ENCODE measurements around the gene TRAIP.
A peak's percentile ranks its signal among the peaks of the same experiment; 100 is the strongest.
"Not testable (repeated sequence)": the region's sequence is repeated elsewhere in the genome, so short reads cannot be mapped to it uniquely, and the experiment has no call there.

TRAIP gene

GRCh38 chr3:49841126-49841696 lies 15.2 kb downstream of the TRAIP start:
- intact Hi-C loops (cut with DNase I), result loop anchor here (5.0 kb wide), 1 partner anchor 61 kb away; the partner anchor contains the start of gene MST1R
- peak in 2 of 10 donors; percentile 23 to 65 for DNase-seq

DNA sequence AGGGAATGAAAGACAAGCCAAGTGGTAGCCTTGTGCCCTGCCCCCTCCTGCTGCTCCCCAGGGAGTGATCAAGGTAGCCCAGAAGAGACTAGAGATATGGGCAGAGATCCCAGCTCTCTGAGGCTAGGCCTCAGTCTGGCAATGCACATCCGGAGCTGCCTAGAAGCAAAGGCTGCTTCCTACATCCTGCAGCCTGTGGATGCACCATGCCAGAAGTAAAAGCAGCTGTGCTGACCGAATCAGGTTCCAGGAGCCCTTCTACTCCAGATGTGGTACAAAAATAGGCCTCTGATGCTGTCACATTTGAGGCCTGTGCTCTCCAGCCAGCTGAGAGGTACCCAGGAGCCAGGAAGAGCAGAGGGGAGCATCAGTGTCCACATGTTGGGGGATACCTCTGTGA lies 16.0 kb downstream of the TRAIP start:
- peak in 2 of 10 donors; percentile 26 to 58 for DNase-seq
- intact Hi-C loops (cut with DNase I), result loop anchor here (5.0 kb wide), 1 partner anchor 62 kb away; the partner anchor contains the start of gene MST1R

GRCh38 chr3:49839193-49839809 lies 17.1 kb downstream of the TRAIP start:
- intact Hi-C loops (cut with DNase I), result loop anchor here (1.0 to 10.0 kb wide), 3 partner anchors 37 to 300 kb away; partner anchors contain the start of gene GMPPB
- peak; percentile 67 to 97 (median 84) for DNase-seq

DNA sequence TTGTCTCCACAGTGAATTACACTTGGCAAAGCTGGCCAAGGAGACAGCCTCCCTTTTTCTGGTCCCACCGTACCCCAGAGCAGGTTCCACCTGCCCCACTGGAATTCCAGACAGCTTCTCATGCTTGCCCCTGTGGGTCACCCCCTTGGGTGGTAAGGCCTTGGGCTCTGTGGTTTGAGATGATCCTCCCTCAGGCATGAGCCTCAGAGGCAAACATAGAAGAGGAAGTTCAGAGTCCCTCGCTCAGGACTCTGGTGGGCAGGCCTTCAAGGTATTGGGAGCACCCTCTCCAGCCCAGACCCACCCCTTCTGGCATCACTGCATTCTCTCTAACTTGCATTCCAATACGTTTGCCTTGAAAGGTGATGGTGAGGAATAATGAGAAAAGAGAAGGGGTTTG lies 25.0 kb downstream of the TRAIP start:
- intact Hi-C loops (cut with DNase I), result loop anchor here (10.0 kb wide), 1 partner anchor 107 kb away; the partner anchor contains the start of gene GMPPB
- peak in 1 of 10 donors; percentile 5 for DNase-seq

- peak in 1 of 10 donors; percentile 58 for DNase-seq
- intact Hi-C loops (cut with DNase I), result no loop called here
Measured at GRCh38 chr3:49826016-49826415, 30.3 kb downstream of the TRAIP start.

DNA sequence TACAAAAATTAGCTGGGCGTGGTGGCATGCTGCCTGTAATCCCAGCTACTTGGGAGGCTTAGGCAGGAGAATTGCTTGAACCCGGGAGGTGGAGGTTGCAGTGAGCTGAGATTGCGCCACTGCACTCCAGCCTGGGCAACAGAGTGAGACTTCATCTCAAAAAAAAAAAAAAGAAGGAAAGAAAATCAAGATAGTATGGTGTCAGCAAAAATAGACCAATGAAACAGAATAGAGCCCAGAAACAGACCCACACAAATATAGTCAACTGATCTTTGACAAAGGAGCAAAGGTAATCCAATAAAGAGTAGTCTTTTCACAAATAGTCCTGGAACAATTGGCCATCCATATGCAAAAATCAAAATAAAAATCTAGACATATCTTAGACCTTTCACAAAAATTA lies 33.2 kb downstream of the TRAIP start:
- DNase-seq; intact Hi-C loops (cut with DNase I): not testable (repeated sequence)

DNA sequence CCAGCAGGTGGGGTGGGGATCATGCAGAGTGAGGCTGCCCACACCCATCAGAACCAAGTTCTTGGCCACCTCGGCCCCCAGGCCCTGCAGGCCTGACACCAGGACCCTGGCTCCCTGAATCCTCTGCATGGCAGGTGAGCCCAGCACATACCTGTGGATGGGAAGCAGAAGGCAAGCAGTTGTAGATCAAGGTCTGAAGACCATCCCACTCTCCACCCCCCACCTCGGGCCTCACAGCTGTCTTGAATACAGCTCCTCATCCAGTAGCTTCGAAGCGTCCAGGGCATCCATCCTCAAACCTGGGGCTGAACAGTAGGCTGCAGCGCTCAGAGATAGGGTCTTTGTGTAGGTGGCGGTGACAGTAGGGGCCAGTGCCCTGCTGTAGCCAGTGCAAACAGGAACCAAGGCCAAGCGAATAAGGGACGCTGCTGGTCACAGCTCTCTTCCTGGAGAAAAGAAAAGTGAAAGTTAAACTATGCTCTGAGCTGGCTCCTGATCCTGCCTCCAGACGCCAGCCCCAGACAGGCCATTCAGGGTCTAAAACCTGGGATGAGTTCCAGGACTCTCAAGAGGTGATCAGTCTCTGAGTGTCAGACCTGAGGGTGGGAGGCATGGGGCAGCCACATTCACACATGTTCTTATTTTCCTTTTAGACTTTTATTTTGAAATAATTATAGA lies 42.7 kb downstream of the TRAIP start, which contains the start of gene UBA7:
Gene UBA7, minus strand, starts transcription at position 457 of the 678 bp plus-strand sequence. Its CDS starts 166 bp downstream, at position 291.
- intact Hi-C loops (cut with DNase I), result no loop called here
- no peak for DNase-seq

- intact Hi-C loops (cut with DNase I), result no loop called here
- DNase-seq, result no peak
Measured at GRCh38 chr3:49812916-49813496, 43.4 kb downstream of the TRAIP start.

- intact Hi-C loops (cut with DNase I), result no loop called here
- no peak for DNase-seq
Measured at GRCh38 chr3:49807431-49808114, 48.8 kb downstream of the TRAIP start.

- intact Hi-C loops (cut with DNase I), result no loop called here
- no peak for DNase-seq
Measured at GRCh38 chr3:49806850-49807249, 49.5 kb downstream of the TRAIP start.

- intact Hi-C loops (cut with DNase I), result no loop called here
- DNase-seq, result peak in 4 of 10 donors; percentile 16 to 84 (median 53)
Measured at GRCh38 chr3:49805897-49806701, 50.3 kb downstream of the TRAIP start.

DNA sequence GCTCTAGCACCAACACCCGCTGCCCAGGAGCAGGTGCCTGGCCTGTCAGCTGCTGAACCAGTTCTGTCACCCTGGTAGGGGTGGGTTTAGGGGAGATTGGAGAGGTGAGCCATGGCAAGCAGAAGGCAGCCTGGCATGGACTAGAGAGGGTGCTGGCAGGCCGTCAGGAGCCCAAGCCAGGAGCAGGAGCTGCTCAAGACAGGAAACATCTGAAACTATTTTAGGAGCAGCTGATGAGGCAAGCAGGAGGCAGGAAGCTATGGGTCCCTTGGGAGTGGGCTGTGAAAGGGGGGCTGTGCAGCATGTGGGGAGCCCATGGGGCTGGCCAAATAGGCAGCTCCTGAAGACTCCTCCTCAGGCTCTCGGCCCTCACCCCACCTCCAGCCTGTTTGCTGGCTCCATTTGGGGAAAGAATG lies 51.0 kb downstream of the TRAIP start:
- peak in 9 of 10 donors; percentile 18 to 89 (median 39) for DNase-seq
- intact Hi-C loops (cut with DNase I), result no loop called here

GRCh38 chr3:49804141-49805041 lies 52.0 kb downstream of the TRAIP start:
- intact Hi-C loops (cut with DNase I), result loop anchor here (5.0 kb wide), 1 partner anchor 82 kb away; the partner anchor contains the start of gene GMPPB
- DNase-seq, result peak in 1 of 10 donors; percentile 85

GRCh38 chr3:49803465-49804140 lies 52.8 kb downstream of the TRAIP start:
- intact Hi-C loops (cut with DNase I), result loop anchor here (2.0 to 5.0 kb wide), 2 partner anchors 81 to 103 kb away; partner anchors contain the start of gene GMPPB

GRCh38 chr3:49802719-49803464 lies 53.5 kb downstream of the TRAIP start, which contains the start of gene INKA1:
Gene INKA1 (plus strand): TSS chr3:49803261. CDS start chr3:49803393, 132 bp downstream.
- intact Hi-C loops (cut with DNase I), result loop anchor here (1.0 to 5.0 kb wide), 3 partner anchors 36 to 104 kb away; partner anchors contain the start of gene GMPPB

More at GRCh38 chr3:49803465-49804140, 52.8 kb downstream of the TRAIP start:
- DNase-seq, result peak in 2 of 10 donors; percentile 8 to 58

GRCh38 chr3:49801160-49801559 lies 55.2 kb downstream of the TRAIP start:
- intact Hi-C loops (cut with DNase I), result loop anchor here (5.0 kb wide), 1 partner anchor 79 kb away; the partner anchor contains the start of gene GMPPB

More at GRCh38 chr3:49802719-49803464, 53.5 kb downstream of the TRAIP start, which contains the start of gene INKA1:
- DNase-seq, result peak; percentile 80 to 98 (median 90)

More at GRCh38 chr3:49801160-49801559, 55.2 kb downstream of the TRAIP start:
- DNase-seq, result peak in 1 of 10 donors; percentile 12

All from posterior cingulate gyrus (tissue), 11 donors.